ENCODE results near the gene RUNDC1. TPM values are rescaled to one million over a fixed set of nuclear protein-coding genes. Genes with fewer than 3 reads are reported as not detected.

RUNDC1 gene
- total RNA-seq, 1 donor from 2014 or later = 12.5 TPM

DNA sequence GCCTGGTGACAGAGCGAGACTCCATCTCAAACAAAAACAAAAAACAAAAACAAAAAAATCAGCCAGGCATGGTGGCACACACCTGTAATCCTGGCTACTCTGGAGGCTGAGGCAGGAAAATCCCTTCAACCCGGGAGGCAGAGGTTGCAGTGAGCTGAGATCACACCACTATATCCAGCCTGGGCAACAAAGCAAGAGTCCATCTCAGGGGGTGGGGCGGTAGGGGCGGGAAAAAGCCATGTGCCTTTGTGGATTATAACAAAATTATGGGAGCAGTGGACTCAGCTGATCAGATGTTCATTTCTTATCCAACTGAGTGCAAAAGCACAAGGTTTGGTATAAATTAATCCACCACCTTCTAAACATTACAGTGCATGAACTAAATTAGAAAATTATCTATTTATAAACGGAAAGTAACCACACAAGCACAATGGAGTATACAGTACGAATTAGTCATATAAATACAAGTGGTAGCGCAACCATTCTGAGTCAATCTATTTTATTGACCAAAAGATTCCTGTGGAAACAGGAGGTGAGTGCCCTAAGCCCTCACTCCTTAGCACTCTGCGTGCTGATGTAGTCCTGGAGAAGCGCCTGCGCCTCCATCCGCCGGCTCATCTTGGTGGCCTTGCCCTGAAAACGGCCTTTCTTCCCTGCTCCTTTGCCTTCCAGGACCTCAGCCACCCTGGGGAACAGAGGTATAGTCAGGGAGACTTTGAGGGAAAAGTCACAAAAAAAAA is 30.2 kb upstream of the RUNDC1 start:
- Mint-ChIP-seq H3K4me1 (ENCODE audit: unreplicated experiment) (no peaks in the 10 kb centered on the region), H3K36me3 (ENCODE audit: unreplicated experiment) (peaks cover 40% of the 10 kb centered on the region), H3K9me3 (ENCODE audit: unreplicated experiment) (no peaks in the 10 kb centered on the region), H3K27ac (ENCODE audit: unreplicated experiment) (no peak overlapping the region), H3K27me3 (ENCODE audit: unreplicated experiment) (no peaks in the 10 kb centered on the region), H3K4me3 (ENCODE audit: unreplicated experiment) (no peak overlapping the region)
- TF ChIP-seq, protein P1, sequence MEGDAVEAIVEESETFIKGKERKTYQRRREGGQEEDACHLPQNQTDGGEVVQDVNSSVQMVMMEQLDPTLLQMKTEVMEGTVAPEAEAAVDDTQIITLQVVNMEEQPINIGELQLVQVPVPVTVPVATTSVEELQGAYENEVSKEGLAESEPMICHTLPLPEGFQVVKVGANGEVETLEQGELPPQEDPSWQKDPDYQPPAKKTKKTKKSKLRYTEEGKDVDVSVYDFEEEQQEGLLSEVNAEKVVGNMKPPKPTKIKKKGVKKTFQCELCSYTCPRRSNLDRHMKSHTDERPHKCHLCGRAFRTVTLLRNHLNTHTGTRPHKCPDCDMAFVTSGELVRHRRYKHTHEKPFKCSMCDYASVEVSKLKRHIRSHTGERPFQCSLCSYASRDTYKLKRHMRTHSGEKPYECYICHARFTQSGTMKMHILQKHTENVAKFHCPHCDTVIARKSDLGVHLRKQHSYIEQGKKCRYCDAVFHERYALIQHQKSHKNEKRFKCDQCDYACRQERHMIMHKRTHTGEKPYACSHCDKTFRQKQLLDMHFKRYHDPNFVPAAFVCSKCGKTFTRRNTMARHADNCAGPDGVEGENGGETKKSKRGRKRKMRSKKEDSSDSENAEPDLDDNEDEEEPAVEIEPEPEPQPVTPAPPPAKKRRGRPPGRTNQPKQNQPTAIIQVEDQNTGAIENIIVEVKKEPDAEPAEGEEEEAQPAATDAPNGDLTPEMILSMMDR (IDR thresholded peaks at IDR 0.05) = no peak
- DNase-seq (ENCODE audit: extremely low spot score, unreplicated experiment) = no peak

DNA sequence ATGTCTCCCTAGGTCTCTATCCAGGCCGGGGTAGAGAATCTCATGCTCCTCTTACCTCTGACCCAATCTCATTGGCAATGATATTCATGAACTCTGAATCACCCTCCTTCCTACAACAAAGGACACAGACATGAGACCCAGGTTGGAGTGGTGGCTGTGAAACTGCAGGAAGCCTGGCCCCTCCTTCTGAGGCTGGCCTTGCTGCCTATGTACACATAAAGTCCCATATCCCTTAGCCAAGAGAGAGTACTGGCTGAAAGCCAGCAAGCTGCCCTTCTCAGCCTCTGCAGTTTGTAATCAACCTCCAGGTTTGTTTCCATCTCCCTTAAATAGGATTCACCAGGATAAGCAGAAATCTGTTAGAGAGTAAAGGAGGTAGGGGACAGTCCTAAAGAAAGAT is 26.7 kb upstream of the RUNDC1 start:
- Mint-ChIP-seq H3K27me3 (ENCODE audit: unreplicated experiment) (no peaks in the 10 kb centered on the region), H3K9me3 (ENCODE audit: unreplicated experiment) (no peaks in the 10 kb centered on the region), H3K36me3 (ENCODE audit: unreplicated experiment) (peaks cover 58% of the 10 kb centered on the region), H3K27ac (ENCODE audit: unreplicated experiment) (no peak overlapping the region), H3K4me3 (ENCODE audit: unreplicated experiment) (no peak overlapping the region), H3K4me1 (ENCODE audit: unreplicated experiment) (no peaks in the 10 kb centered on the region)
- TF ChIP-seq, protein P1 (IDR thresholded peaks at IDR 0.05) = no peak
- no peak for DNase-seq (ENCODE audit: extremely low spot score, unreplicated experiment)

DNA sequence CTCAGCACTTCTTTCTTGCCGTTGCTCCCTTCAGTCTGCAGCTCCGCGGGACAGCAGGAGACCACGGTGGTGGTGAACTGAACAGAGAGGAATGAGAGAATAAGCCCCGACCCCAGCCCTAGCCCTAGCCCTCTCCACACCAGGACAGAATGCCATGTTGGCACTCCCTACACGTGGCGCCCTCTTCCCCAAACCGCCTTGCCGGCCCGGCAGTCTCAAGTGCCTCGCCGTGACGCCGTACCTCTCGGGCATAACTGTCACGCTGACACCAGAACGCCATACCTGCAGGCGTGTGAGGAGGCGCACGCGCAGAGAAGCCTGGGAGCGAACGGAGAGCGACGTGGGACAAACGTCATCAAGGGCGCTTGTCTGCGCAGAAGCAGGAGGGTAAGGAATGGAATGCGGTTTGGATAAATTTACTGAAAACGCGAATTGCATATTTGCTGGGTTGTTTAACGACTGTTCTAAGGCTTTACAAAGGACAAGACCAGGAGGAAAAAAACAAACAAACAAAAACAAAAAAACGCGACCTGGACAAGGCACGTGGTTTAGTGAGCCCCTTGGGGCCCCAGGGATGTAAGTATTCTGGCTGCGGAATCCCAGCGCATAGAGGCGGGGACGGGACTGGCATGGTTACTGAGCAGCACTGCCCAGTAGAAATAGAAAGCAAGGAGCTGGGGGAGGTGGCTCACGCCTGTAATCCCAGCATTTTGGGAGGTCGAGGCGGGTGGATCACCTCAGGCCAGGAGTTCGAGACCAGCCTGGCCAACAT is 16.0 kb upstream of the RUNDC1 start, which contains the start of gene AARSD1:
TSS of gene AARSD1 (minus strand) at position 294 of the 772 bp plus-strand sequence. CDS start at position 280, 14 bp downstream.
- H3K27ac Mint-ChIP-seq (ENCODE audit: unreplicated experiment) = peak within 1 kb of the TSS; percentile 98
- H3K9me3 Mint-ChIP-seq (ENCODE audit: unreplicated experiment) = no peaks in the 10 kb centered on the region
- DNase-seq (ENCODE audit: extremely low spot score, unreplicated experiment) = peak; percentile 94
- peaks cover 15% of the 10 kb centered on the region for H3K4me1 Mint-ChIP-seq (ENCODE audit: unreplicated experiment)
- TF ChIP-seq, protein P1 (IDR thresholded peaks at IDR 0.05) = no peak
- H3K4me3 Mint-ChIP-seq (ENCODE audit: unreplicated experiment) = peak within 1 kb of the TSS; percentile 95
- peaks cover 16% of the 10 kb centered on the region for H3K36me3 Mint-ChIP-seq (ENCODE audit: unreplicated experiment)
- no peaks in the 10 kb centered on the region for H3K27me3 Mint-ChIP-seq (ENCODE audit: unreplicated experiment)

DNA sequence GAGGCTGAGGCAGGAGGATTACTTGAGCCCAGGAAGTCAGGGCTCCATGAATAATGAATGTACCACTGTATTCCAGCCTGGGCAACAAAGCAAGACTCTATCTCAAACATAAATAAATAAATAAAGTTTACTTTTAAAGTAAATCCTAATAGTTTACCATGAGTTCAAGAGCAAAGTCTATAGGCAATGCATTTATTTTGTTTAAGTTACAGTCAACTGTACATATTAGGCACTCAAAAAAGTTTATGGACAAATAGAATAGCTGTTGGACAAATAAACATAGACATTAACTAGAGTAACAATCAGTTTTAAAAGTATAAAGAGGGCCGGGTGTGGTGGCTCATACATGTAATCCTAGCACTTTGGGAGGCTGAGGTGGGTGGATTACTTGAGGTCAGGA is 12.4 kb upstream of the RUNDC1 start:
- Mint-ChIP-seq H3K4me3 (ENCODE audit: unreplicated experiment) (no peak overlapping the region), H3K4me1 (ENCODE audit: unreplicated experiment) (peaks cover 12% of the 10 kb centered on the region), H3K36me3 (ENCODE audit: unreplicated experiment) (no peaks in the 10 kb centered on the region), H3K27ac (ENCODE audit: unreplicated experiment) (no peak overlapping the region), H3K27me3 (ENCODE audit: unreplicated experiment) (no peaks in the 10 kb centered on the region), H3K9me3 (ENCODE audit: unreplicated experiment) (no peaks in the 10 kb centered on the region)
- DNase-seq (ENCODE audit: extremely low spot score, unreplicated experiment) = no peak
- TF ChIP-seq, protein P1 (IDR thresholded peaks at IDR 0.05) = no peak

DNA sequence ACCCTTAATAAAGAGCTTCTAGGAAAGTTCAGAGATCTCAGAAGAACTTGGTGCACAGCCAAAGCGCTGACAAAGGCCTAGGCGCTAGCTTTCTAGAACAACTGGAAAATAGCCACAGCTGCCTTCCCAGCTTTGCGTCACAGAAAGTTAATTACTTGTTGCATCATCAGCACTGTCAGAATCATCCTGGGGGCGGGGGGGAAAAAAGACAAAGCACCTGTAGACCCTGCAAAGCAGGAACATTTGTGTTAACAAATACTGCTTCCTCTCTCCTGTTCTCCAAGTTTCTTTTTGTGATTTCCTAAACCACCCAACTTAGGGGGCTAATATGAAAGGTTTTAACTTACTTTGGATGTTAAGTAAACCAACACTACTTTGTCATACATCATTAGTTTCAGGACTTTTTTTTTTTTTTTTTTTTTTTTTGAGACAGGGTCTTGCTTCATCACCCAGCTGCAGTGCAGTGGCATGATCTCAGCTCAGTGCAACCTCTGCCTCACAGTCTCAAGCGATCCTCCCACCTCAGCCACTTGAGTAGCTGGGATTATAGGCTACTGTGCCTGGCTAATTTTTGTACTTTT is 11.3 kb upstream of the RUNDC1 start:
- no peak overlapping the region for H3K27ac Mint-ChIP-seq (ENCODE audit: unreplicated experiment)
- no peak for DNase-seq (ENCODE audit: extremely low spot score, unreplicated experiment)
- H3K4me3 Mint-ChIP-seq (ENCODE audit: unreplicated experiment) = no peak overlapping the region
- TF ChIP-seq, protein P1 (IDR thresholded peaks at IDR 0.05) = no peak
- H3K36me3 Mint-ChIP-seq (ENCODE audit: unreplicated experiment) = no peaks in the 10 kb centered on the region
- H3K4me1 Mint-ChIP-seq (ENCODE audit: unreplicated experiment) = peaks cover 7% of the 10 kb centered on the region
- H3K27me3 Mint-ChIP-seq (ENCODE audit: unreplicated experiment) = no peaks in the 10 kb centered on the region
- no peaks in the 10 kb centered on the region for H3K9me3 Mint-ChIP-seq (ENCODE audit: unreplicated experiment)

All from osteocyte (in vitro differentiated cells).